ENCODE results near the gene HS3ST6. TPM values are rescaled to one million over a fixed set of nuclear protein-coding genes. Genes with fewer than 3 reads are reported as not detected.
"Not testable (repeated sequence)": the region's sequence is repeated elsewhere in the genome, so short reads cannot be mapped to it uniquely, and the experiment has no call there.

Gene HS3ST6
- total and polyA plus RNA-seq, 3 donors from 2014 or later, result 0.34 to 1.6 (median 0.94) TPM

DNA sequence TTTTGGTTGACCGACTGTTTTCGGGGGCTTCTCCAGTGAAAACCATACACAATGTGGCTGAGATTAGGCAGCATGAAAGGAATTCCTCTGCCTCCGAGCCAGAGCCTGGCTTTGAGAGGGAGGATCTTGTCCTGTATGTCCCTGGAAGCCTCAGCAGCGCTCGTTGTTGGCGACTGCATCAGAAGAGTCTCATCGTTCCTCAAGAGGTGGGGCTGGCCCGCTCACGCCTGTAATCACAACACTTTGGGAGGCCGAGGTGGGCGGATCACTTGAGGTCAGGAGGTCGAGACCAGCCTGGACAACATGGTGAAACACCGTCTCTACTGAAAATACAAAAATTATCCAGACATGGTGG is 15.0 kb downstream of the HS3ST6 start:
- WGBS, 2 donors, result 31 to 56% methylated on average over 13 of the region's 13 CpGs

DNA sequence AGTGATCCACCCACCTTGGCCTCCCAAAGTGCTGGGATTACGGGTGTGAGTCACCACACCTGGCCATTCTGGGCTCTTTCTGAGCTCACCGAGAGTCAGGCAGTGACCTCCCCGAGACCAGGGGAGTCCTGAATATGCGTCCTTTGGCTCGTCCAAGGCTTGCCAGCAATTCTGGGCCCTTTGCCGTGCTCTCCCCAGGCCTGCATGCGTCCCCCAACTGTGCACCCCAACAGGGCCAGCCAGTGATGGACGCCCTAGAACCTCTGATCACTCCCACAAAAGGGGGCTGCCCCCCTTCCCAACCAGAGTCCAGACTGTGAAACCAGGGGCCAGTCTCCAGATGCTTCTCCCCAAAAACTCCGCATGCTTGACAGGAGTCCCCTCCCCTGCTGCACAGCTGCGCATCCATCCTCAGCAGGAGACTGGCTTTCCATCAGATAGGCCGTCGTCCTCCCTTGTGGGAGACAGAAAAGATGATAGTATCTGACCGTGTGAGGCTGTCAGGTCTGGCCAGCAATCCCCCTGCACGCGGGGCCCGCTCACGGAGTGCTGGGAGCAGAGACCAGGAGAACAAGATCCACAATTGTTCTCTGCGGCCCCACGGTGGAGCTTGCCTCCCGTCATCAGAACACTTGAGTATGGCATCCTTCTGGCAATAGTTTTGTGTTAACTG is 15.5 kb downstream of the HS3ST6 start:
- no peak for DNase-seq
- Histone ChIP-seq H3K9me3 (no peaks in the 10 kb centered on the region), H3K36me3 (ENCODE audit: low read depth, missing control alignments) (no peaks in the 10 kb centered on the region), H3K4me1 (peaks cover 12% of the 10 kb centered on the region), H3K27me3 (no peaks in the 10 kb centered on the region), H3K4me3 (no peak overlapping the region), H3K27ac (no peak overlapping the region)
- intact Hi-C loops (cut with DNase I; ENCODE audit: low total_unique reads), result no loop called here
- WGBS, 2 donors, result 67 to 82% methylated on average over 16 to 20 of the region's 20 CpGs
- TF ChIP-seq, protein P1, sequence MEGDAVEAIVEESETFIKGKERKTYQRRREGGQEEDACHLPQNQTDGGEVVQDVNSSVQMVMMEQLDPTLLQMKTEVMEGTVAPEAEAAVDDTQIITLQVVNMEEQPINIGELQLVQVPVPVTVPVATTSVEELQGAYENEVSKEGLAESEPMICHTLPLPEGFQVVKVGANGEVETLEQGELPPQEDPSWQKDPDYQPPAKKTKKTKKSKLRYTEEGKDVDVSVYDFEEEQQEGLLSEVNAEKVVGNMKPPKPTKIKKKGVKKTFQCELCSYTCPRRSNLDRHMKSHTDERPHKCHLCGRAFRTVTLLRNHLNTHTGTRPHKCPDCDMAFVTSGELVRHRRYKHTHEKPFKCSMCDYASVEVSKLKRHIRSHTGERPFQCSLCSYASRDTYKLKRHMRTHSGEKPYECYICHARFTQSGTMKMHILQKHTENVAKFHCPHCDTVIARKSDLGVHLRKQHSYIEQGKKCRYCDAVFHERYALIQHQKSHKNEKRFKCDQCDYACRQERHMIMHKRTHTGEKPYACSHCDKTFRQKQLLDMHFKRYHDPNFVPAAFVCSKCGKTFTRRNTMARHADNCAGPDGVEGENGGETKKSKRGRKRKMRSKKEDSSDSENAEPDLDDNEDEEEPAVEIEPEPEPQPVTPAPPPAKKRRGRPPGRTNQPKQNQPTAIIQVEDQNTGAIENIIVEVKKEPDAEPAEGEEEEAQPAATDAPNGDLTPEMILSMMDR (IDR thresholded peaks at IDR 0.05), result no peak
- no peak for TF ChIP-seq POLR2A (IDR thresholded peaks at IDR 0.05)

More for the DNA sequence above, 15.0 kb downstream of the HS3ST6 start:
- Histone ChIP-seq H3K9me3 (no peaks in the 10 kb centered on the region), H3K27me3 (no peaks in the 10 kb centered on the region), H3K4me3 (no peak overlapping the region), H3K27ac (no peak overlapping the region), H3K4me1 (peaks cover 12% of the 10 kb centered on the region), H3K36me3 (ENCODE audit: low read depth, missing control alignments) (no peaks in the 10 kb centered on the region)
- peak; percentile 34 for DNase-seq
- intact Hi-C loops (cut with DNase I; ENCODE audit: low total_unique reads), result no loop called here
- TF ChIP-seq, protein P1 (IDR thresholded peaks at IDR 0.05), result no peak
- no peak for TF ChIP-seq POLR2A (IDR thresholded peaks at IDR 0.05)

DNA sequence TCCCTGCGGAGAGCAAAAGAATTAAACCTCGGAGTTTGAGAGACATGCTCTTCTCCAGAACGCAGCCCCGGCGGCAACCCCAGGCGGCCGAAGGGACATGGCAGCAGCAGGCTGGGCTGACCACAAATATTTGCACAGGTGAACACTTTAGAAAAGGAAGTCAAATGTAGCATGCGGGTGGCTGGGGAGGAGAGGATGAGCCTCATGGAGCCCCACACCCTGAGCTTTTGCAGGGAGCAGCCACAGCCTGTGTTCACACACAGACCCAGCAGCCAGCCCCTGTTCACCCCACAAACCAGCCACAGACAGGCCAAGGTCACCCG is 17.8 kb downstream of the HS3ST6 start:
- WGBS, 2 donors, result 93 to 94% methylated on average over 8 to 9 of the region's 9 CpGs
- TF ChIP-seq, protein P1 (IDR thresholded peaks at IDR 0.05), result no peak
- no peak for TF ChIP-seq POLR2A (IDR thresholded peaks at IDR 0.05)

DNA sequence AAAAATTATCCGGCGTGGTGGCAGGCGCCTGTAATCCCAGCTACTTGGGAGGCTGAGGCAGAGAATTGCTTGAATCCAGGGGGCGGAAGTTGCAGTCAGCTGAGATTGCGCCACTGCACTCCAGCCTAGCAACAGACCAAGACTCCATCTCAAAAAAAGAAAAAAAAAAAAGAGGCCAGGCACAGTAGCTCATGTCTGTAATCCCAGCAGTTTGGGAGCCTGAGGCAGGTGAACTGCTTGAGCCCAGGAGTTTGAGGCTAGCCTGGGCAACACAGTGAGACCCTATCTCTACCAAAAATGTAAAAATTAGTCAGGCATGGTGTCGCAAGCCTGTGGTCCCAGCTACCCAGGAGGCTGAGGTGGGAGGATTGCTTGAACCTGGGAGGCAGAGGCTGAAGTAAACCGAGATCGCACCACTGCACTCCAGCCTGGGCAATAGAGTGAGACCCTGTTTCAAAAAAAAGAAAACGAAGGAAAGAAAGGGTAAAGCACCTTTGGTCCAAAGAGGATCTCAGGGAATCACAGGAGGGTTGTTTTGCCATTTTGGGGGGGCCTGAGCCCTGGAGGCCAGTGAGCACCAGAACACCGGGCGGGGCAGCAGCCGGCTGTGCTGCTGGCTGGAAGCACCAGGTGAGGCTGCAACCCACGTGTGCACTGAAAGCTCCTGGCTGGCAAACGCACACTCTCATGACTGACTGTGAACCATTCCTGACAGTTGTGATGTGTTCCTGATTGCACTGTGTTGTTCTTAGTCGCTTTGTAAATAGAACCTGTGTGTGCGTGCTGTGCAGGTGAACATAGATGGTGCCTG is 18.4 kb downstream of the HS3ST6 start:
- no peak for DNase-seq
- Histone ChIP-seq H3K27me3 (no peaks in the 10 kb centered on the region), H3K9me3 (no peaks in the 10 kb centered on the region), H3K27ac (no peak overlapping the region), H3K4me3 (no peak overlapping the region), H3K4me1 (peaks cover 11% of the 10 kb centered on the region), H3K36me3 (ENCODE audit: low read depth, missing control alignments) (no peaks in the 10 kb centered on the region)
- 88 to 90% methylated on average over 16 of the region's 16 CpGs for WGBS, 2 donors
- intact Hi-C loops (cut with DNase I; ENCODE audit: low total_unique reads), result no loop called here
- TF ChIP-seq, protein P1 (IDR thresholded peaks at IDR 0.05), result no peak
- TF ChIP-seq POLR2A (IDR thresholded peaks at IDR 0.05), result no peak

More for the DNA sequence above, 17.8 kb downstream of the HS3ST6 start:
- H3K36me3 ChIP-seq (ENCODE audit: low read depth, missing control alignments), result no peaks in the 10 kb centered on the region
- peaks cover 12% of the 10 kb centered on the region for H3K4me1 ChIP-seq
- no peaks in the 10 kb centered on the region for H3K27me3 ChIP-seq
- H3K9me3 ChIP-seq, result no peaks in the 10 kb centered on the region
- H3K4me3 ChIP-seq, result no peak overlapping the region
- H3K27ac ChIP-seq, result no peak overlapping the region
- DNase-seq, result no peak
- intact Hi-C loops (cut with DNase I; ENCODE audit: low total_unique reads), result no loop called here

DNA sequence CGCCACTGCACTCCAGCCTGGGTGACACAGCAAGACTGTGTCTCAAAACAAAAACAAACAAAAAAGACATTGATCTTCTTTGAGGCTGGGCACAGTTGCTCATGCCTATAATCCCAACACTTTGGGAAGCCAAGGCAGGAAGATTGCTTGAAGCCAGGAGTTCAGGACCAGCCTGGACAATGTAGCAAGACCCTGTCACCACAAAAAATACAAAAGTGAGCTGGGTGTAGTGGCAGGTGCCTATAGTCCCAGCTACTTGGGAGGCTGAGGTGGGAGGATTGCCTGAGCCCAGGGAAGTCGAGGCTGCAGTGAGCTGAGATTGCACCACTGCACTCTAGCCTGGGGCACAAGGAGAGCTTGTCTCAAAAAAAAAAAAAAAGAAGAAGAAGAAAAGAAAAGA is 20.5 kb downstream of the HS3ST6 start:
- intact Hi-C loops (cut with DNase I; ENCODE audit: low total_unique reads); H3K9me3 ChIP-seq; H3K27ac ChIP-seq; H3K4me3 ChIP-seq; H3K4me1 ChIP-seq; H3K36me3 ChIP-seq (ENCODE audit: low read depth, missing control alignments); DNase-seq; H3K27me3 ChIP-seq: not testable (repeated sequence)
- WGBS, 2 donors, result 79 to 86% methylated on average over 2 of the region's 2 CpGs
